HCT116 (cell line): ENCODE data around the gene PTGR2. TPM values are rescaled to one million over a fixed set of nuclear protein-coding genes. Genes with fewer than 3 reads are reported as not detected.

Experiments used
- ATAC-seq: fragments of 200-7000 bp; cut with Tn5 transposase; 2 replicates; pipeline ENCODE4 v1.9.1; 2020; ENCODE audit warnings: mild to moderate bottlenecking, moderate library complexity
- BruUV-seq: library from RNA; stranded (reverse); fragments of 400-500 nt; replicated peaks from 2 replicates; lab custom pipeline; 2021; lab: Mats Ljungman, UMichigan
- CTCF ChIA-PET: fragments of 300-600 bp; sonication (Branson Sonifier 250); formaldehyde crosslinking; loops from one replicate; lab custom pipeline; 2021; ENCODE audit warnings: antibody characterized with exemption; lab: Charles Lee
- POLR2A ChIA-PET: fragments of 300-600, 350-600 bp; sonication (Branson Sonifier 250); formaldehyde crosslinking; loops from one replicate; lab custom pipeline; 2021; ENCODE audit warnings: antibody characterized with exemption; lab: Charles Lee
- RAD21 ChIA-PET, 2 experiments: fragments of 300-600 bp; sonication (Branson Sonifier 250); formaldehyde crosslinking; loops; one replicate each; lab custom pipeline; 2023; ENCODE audit warnings: low total read pairs in 2 of 2; ENCODE audit not compliant: uncharacterized antibody in 2 of 2, unreplicated experiment in 2 of 2, low non-redundant PET in 1 of 2; lab: Charles Lee
- DNase-seq: peaks from one replicate; pipeline ENCODE4 v3.0.0-alpha.2; 2010; ENCODE audit warnings: low read depth, low spot score
- H2AFZ ChIP-seq: fragments of 200-600 bp; shearing (Covaris generic), sonication (generic); 2 replicates; pipeline ENCODE4 v1.6.1; 2017; ENCODE audit warnings: low read depth, mixed run types, mixed read lengths, antibody characterized with exemption, low read length; ENCODE audit not compliant: poor library complexity, severe bottlenecking
- H3K27ac ChIP-seq: 2 replicates; pipeline ENCODE4 v1.5.1; 2012; ENCODE audit warnings: low read depth, low read length
- H3K27me3 ChIP-seq: fragments of 200-600 bp; sonication (generic); 2 replicates; pipeline ENCODE4 v1.6.1; 2016; ENCODE audit warnings: mixed run types, low read length, mixed read lengths; ENCODE audit not compliant: insufficient read depth
- H3K36me3 ChIP-seq, 2 experiments: fragments of 200-500 bp in 1 of 2; fragments of 200-600 bp in 1 of 2; sonication (Bioruptor generic) in 1 of 2; sonication (generic) in 1 of 2; 2 replicates each; pipeline versions ENCODE4 v1.5.1 to v1.6.1; 2014 to 2016; ENCODE audit warnings: low read length in 2 of 2, inconsistent platforms in 1 of 2, mixed read lengths in 1 of 2, mixed run types in 1 of 2; ENCODE audit not compliant: insufficient read depth in 2 of 2, control insufficient read depth in 1 of 2
- H3K4me1 ChIP-seq, 2 experiments: fragments of 200-600 bp in 1 of 2; sonication (generic) in 1 of 2; 2 replicates each; pipeline versions ENCODE4 v1.5.1 to v1.6.1; 2012 to 2017; ENCODE audit warnings: low read length in 2 of 2, inconsistent platforms in 1 of 2, mild to moderate bottlenecking in 1 of 2, mixed read lengths in 1 of 2, mixed run types in 1 of 2, moderate library complexity in 1 of 2; ENCODE audit not compliant: insufficient read depth in 2 of 2, control insufficient read depth in 1 of 2
- H3K4me2 ChIP-seq: fragments of 200-600 bp; sonication (generic); 2 replicates; pipeline ENCODE4 v1.6.1; 2017; ENCODE audit warnings: mixed run types, low read length, mixed read lengths
- H3K4me3 ChIP-seq, 2 experiments: fragments of 200-600 bp in 1 of 2; sonication (generic) in 1 of 2; replicated peaks in 1 of 2; 2 replicates each; pipeline ENCODE4 v1.5.1; 2011 to 2016; ENCODE audit warnings: low read length in 2 of 2, control low read depth in 1 of 2, low read depth in 1 of 2, mild to moderate bottlenecking in 1 of 2, mixed read lengths in 1 of 2, mixed run types in 1 of 2
- H3K79me2 ChIP-seq: fragments of 200-600 bp; sonication (generic); 2 replicates; pipeline ENCODE4 v1.6.1; 2017; ENCODE audit warnings: mild to moderate bottlenecking, mixed run types, low read length, moderate library complexity, mixed read lengths; ENCODE audit not compliant: insufficient read depth
- H3K9ac ChIP-seq: fragments of 200-600 bp; sonication (generic); 2 replicates; pipeline ENCODE4 v1.6.1; 2016; ENCODE audit warnings: low read length, mixed read lengths
- H3K9me2 ChIP-seq: fragments of 200-600 bp; sonication (generic), shearing (Covaris generic); 2 replicates; pipeline ENCODE4 v1.6.1; 2017; ENCODE audit warnings: mixed run types, mild to moderate bottlenecking, moderate library complexity; ENCODE audit not compliant: insufficient read depth
- H3K9me3 ChIP-seq, 2 experiments: fragments of 200-500 bp in 1 of 2; fragments of 200-600 bp in 1 of 2; sonication (Bioruptor generic) in 1 of 2; sonication (generic) in 1 of 2; 2 replicates each; pipeline ENCODE4 v1.6.1; 2014 to 2017; ENCODE audit warnings: low read length in 2 of 2, mixed read lengths in 2 of 2, inconsistent platforms in 1 of 2, low read depth in 1 of 2, mild to moderate bottlenecking in 1 of 2, mixed run types in 1 of 2, moderate library complexity in 1 of 2; ENCODE audit not compliant: control insufficient read depth in 1 of 2, insufficient read depth in 1 of 2
- H4K20me1 ChIP-seq: fragments of 200-600 bp; sonication (generic), shearing (Covaris generic); 2 replicates; pipeline ENCODE4 v1.6.1; 2017; ENCODE audit warnings: mixed run types, mild to moderate bottlenecking, moderate library complexity; ENCODE audit not compliant: insufficient read depth
- CBX3 ChIP-seq: IDR thresholded peaks from 2 replicates; pipeline ENCODE4 v1.6.1; 2012; ENCODE audit warnings: low read depth
- CEBPB ChIP-seq: IDR thresholded peaks from 2 replicates; pipeline ENCODE4 v1.6.1; 2012; ENCODE audit warnings: low read depth
- EGR1 ChIP-seq: IDR thresholded peaks from 2 replicates; pipeline ENCODE4 v1.6.1; 2012; ENCODE audit warnings: low read depth
- ELF1 ChIP-seq: IDR thresholded peaks from 2 replicates; pipeline ENCODE4 v1.6.1; 2012; ENCODE audit warnings: low read depth, borderline replicate concordance
- EZH2 ChIP-seq: fragments of 200-600 bp; sonication (generic); IDR thresholded peaks from 2 replicates; pipeline ENCODE4 v1.6.1; 2017; ENCODE audit warnings: antibody characterized with exemption, mixed run types
- FOSL1 ChIP-seq: IDR thresholded peaks from 2 replicates; pipeline ENCODE4 v1.6.1; 2012; ENCODE audit warnings: low read depth
- JUND ChIP-seq: IDR thresholded peaks from 2 replicates; pipeline ENCODE4 v1.6.1; 2012
- POLR2A ChIP-seq: IDR thresholded peaks from 2 replicates; pipeline ENCODE4 v1.7.0; 2011; ENCODE audit warnings: borderline replicate concordance; ENCODE audit not compliant: insufficient read depth, insufficient read length; ENCODE audit errors: extremely low read depth
- POLR2AphosphoS5 ChIP-seq: IDR thresholded peaks from 2 replicates; pipeline ENCODE4 v1.6.1; 2011; ENCODE audit warnings: mild to moderate bottlenecking, low read depth, low read length, moderate library complexity
- RAD21 ChIP-seq: IDR thresholded peaks from 2 replicates; pipeline ENCODE4 v1.6.1; 2012; ENCODE audit warnings: low read depth, mild to moderate bottlenecking
- SRF ChIP-seq: IDR thresholded peaks from 2 replicates; pipeline ENCODE4 v1.6.1; 2012; ENCODE audit warnings: low read depth
- TCF7L2 ChIP-seq: IDR thresholded peaks from 2 replicates; pipeline ENCODE4 v1.7.0; 2011; ENCODE audit warnings: borderline replicate concordance, inconsistent platforms; ENCODE audit not compliant: insufficient read depth, insufficient read length; ENCODE audit errors: extremely low read depth
- YY1 ChIP-seq: IDR thresholded peaks from 2 replicates; pipeline ENCODE4 v1.6.1; 2011; ENCODE audit warnings: low read length, low read depth, moderate library complexity, mild to moderate bottlenecking; ENCODE audit not compliant: insufficient replicate concordance; ENCODE audit errors: extremely low read depth
- ZFX ChIP-seq: fragments of 450-650 bp; IDR thresholded peaks from 2 replicates; pipeline ENCODE4 v1.6.1; 2017
- ZNF274 ChIP-seq: fragments of 200-500 bp; sonication (Bioruptor generic); IDR thresholded peaks from 2 replicates; pipeline ENCODE4 v1.6.1; 2014; ENCODE audit warnings: mild to moderate bottlenecking, low read depth, low read length, inconsistent platforms
- intact Hi-C: fragments of 100-400 bp; cut with micrococcal nuclease; formaldehyde crosslinking; loops from 2 replicates; pipeline ENCODE4 v1.10.0; 2022
- total RNA-seq: library from RNA; stranded (reverse); gene quantifications from one replicate; pipeline ENCODE4 v1.2.1, GENCODE V29; 2021; ENCODE audit not compliant: unreplicated experiment
- TF ChIP-seq, protein P1 (sequence below): IDR thresholded peaks from 2 replicates; pipeline ENCODE4 v1.6.1; 2011; ENCODE audit warnings: mild to moderate bottlenecking, low read length, moderate library complexity; ENCODE audit not compliant: insufficient replicate concordance; ENCODE audit errors: extremely low read depth

The PTGR2 gene
- total RNA-seq, 1 experiment from 2014 or later = 22.1 TPM

DNA sequence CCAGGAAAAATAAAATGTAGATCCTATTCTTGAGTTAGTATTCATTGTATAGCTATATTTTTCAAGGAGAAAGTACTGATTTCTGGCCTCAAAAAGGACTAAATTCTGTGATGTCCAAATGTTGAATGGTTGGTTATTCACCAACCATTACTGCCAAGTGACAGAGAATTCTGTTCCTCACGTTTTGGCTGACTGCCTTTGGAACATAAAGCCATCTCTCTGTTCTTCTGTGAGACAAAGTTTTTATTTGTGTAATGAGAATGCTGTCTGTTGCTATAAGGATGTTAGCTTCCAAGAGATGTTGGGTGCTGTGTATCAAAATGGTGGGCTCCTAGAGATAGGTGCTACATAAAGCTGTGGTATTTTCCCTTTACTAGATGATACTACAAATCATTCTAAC, 44.3 kb downstream of the PTGR2 start:
- no TSS peak for BruUV-seq
- Histone ChIP-seq H3K4me1 (no peaks in the 10 kb centered on the region), H3K9me2 (no peaks in the 10 kb centered on the region), H3K9me3 (no peaks in the 10 kb centered on the region), H3K79me2 (peaks cover 54% of the 10 kb centered on the region), H3K4me2 (no peak overlapping the region), H3K9ac (no peak overlapping the region), H2AFZ (no peak overlapping the region), H4K20me1 (no peaks in the 10 kb centered on the region), H3K4me3 (no peak overlapping the region), H3K27me3 (no peaks in the 10 kb centered on the region), H3K36me3 (peaks cover 46 to 48% of the 10 kb centered on the region in 2 experiments), H3K27ac (no peak overlapping the region)
- no peak for DNase-seq
- ChIA-PET POLR2A (interaction anchor here (0.8 kb wide), 1 partner anchor 10 kb away, joined by 4 read pairs; the partner anchor contains the start of gene ZNF410), CTCF (no interaction called here), RAD21 (no interaction called here)
- ATAC-seq = no peak
- intact Hi-C loops = no loop called here
- TF ChIP-seq POLR2AphosphoS5 (no peak), JUND (no peak), EZH2 (no peak), EGR1 (no peak), ELF1 (no peak), SRF (no peak), CEBPB (no peak), FOSL1 (no peak), ZFX (no peak), POLR2A (no peak), ZNF274 (no peak), YY1 (no peak), CBX3 (no peak), RAD21 (no peak)

DNA sequence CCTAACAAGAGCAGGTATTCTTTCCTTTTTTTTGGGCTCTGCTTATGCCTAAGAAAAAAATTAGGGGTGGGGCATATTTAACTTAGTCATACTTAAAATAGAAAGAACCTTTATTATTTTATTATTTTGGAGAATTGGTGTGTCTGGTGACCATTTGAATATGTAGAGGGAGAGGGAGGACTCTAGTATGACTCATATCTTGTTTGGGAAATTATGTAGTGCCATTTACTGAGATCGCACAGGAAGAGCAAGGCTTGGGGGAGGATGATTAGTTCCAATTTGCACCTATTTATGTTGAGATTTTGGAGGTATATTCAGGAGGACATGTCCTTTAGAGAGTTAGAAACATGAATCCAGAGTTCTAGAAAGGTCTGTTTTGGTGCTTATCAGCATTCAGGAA, 44.9 kb downstream of the PTGR2 start:
- H3K4me1 ChIP-seq = no peaks in the 10 kb centered on the region
- H3K9ac ChIP-seq = no peak overlapping the region
- ChIA-PET POLR2A (interaction anchor here (1.4 kb wide), 1 partner anchor 15 kb away, joined by 4 read pairs; no protein-coding TSS in a partner anchor), CTCF (no interaction called here), RAD21 (no interaction called here)
- no peaks in the 10 kb centered on the region for H4K20me1 ChIP-seq
- H3K4me3 ChIP-seq = no peak overlapping the region
- peaks cover 46 to 48% of the 10 kb centered on the region in 2 experiments for H3K36me3 ChIP-seq
- H3K27me3 ChIP-seq = no peaks in the 10 kb centered on the region
- no peak overlapping the region for H2AFZ ChIP-seq
- ATAC-seq = no peak
- intact Hi-C loops = no loop called here
- H3K27ac ChIP-seq = no peak overlapping the region
- no peak for DNase-seq
- TF ChIP-seq JUND = no peak
- TF ChIP-seq ELF1 = no peak
- TF ChIP-seq FOSL1 = no peak
- TF ChIP-seq, protein P1, sequence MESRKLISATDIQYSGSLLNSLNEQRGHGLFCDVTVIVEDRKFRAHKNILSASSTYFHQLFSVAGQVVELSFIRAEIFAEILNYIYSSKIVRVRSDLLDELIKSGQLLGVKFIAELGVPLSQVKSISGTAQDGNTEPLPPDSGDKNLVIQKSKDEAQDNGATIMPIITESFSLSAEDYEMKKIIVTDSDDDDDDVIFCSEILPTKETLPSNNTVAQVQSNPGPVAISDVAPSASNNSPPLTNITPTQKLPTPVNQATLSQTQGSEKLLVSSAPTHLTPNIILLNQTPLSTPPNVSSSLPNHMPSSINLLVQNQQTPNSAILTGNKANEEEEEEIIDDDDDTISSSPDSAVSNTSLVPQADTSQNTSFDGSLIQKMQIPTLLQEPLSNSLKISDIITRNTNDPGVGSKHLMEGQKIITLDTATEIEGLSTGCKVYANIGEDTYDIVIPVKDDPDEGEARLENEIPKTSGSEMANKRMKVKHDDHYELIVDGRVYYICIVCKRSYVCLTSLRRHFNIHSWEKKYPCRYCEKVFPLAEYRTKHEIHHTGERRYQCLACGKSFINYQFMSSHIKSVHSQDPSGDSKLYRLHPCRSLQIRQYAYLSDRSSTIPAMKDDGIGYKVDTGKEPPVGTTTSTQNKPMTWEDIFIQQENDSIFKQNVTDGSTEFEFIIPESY = no peak
- no peak for TF ChIP-seq TCF7L2
- H3K4me2 ChIP-seq = no peak overlapping the region
- BruUV-seq = no TSS peak
- peaks cover 51% of the 10 kb centered on the region for H3K79me2 ChIP-seq
- no peaks in the 10 kb centered on the region for H3K9me2 ChIP-seq
- no peaks in the 10 kb centered on the region for H3K9me3 ChIP-seq
